ENCODE measurements around the gene EXD2.
A peak's percentile ranks its signal among the peaks of the same experiment; 100 is the strongest.

GRCh38 chr14:69191340-69192111 lies at the start of gene EXD2:
- TF ChIP-seq CTCF (IDR thresholded peaks at IDR 0.05 in 2 of 3, conservative IDR thresholded peaks at IDR 0.05 in 1 of 3; ENCODE audit: control insufficient read depth in 2 of 3, extremely low read depth in 1 of 3, insufficient read depth in 1 of 3, low read depth in 3 of 3, low read length in 3 of 3) (no peak), MXI1 (IDR thresholded peaks at IDR 0.05; ENCODE audit: low read depth, low read length) (peak; percentile 29; the same call in 1 of the 2 replicates)
